ENCODE data around the gene CREB3L2. TPM values are rescaled to one million over a fixed set of nuclear protein-coding genes. Genes with fewer than 3 reads are reported as not detected.

CREB3L2 gene
- total and polyA plus RNA-seq, 2 donors (not counting 1 experiment from before 2014, with no cell fraction given): 39.3 to 63.7 TPM

GRCh38 chr7:137862964-137863363, 138.9 kb downstream of the CREB3L2 start:
- H4K20me1 ChIP-seq (ENCODE audit: control insufficient read depth, extremely low read depth, insufficient read depth, low read length): no peaks in the 10 kb centered on the region
- no peak overlapping the region for H3K4me2 ChIP-seq (ENCODE audit: extremely low read depth, insufficient read depth, low read length)
- H2AFZ ChIP-seq (ENCODE audit: low read length): no peak overlapping the region
- H3K9me3 ChIP-seq (ENCODE audit: control insufficient read depth, insufficient read depth, low read depth, low read length): no peaks in the 10 kb centered on the region
- H3K9ac ChIP-seq (ENCODE audit: insufficient read depth, low read length): no peak overlapping the region
- H3K27me3 ChIP-seq (ENCODE audit: control insufficient read depth, insufficient read depth, low read length): no peaks in the 10 kb centered on the region
- no peak overlapping the region for H3K27ac ChIP-seq (ENCODE audit: insufficient read depth, low read length)
- H3K4me1 ChIP-seq (ENCODE audit: control insufficient read depth, extremely low read depth, insufficient read depth, low read length): no peaks in the 10 kb centered on the region
- no peak for DNase-seq (ENCODE audit: low read depth in 2 of 2)
- peaks cover 16% of the 10 kb centered on the region for H3K36me3 ChIP-seq (ENCODE audit: control insufficient read depth, insufficient read depth, low read length)
- no peak overlapping the region for H3K4me3 ChIP-seq (replicated peaks in 1 of 4; ENCODE audit: control extremely low read depth in 1 of 4, insufficient read depth in 1 of 4, low read depth in 3 of 4, low read length in 4 of 4)
- no peaks in the 10 kb centered on the region for H3K79me2 ChIP-seq (ENCODE audit: control insufficient read depth, insufficient read depth, low read length)
- TF ChIP-seq EZH2 (IDR thresholded peaks at IDR 0.05; ENCODE audit: low read length, missing control alignments) (no peak), CTCF (conservative IDR thresholded peaks at IDR 0.05 in 1 of 2, IDR thresholded peaks at IDR 0.05 in 1 of 2; ENCODE audit: low read depth in 1 of 2, low read length in 2 of 2) (no peak)

GRCh38 chr7:137862358-137862757, 139.5 kb downstream of the CREB3L2 start:
- Histone ChIP-seq H3K36me3 (ENCODE audit: control insufficient read depth, insufficient read depth, low read length) (peaks cover 14% of the 10 kb centered on the region), H3K27me3 (ENCODE audit: control insufficient read depth, insufficient read depth, low read length) (no peaks in the 10 kb centered on the region), H4K20me1 (ENCODE audit: control insufficient read depth, extremely low read depth, insufficient read depth, low read length) (no peaks in the 10 kb centered on the region), H3K27ac (ENCODE audit: insufficient read depth, low read length) (no peak overlapping the region), H2AFZ (ENCODE audit: low read length) (no peak overlapping the region), H3K4me1 (ENCODE audit: control insufficient read depth, extremely low read depth, insufficient read depth, low read length) (no peaks in the 10 kb centered on the region), H3K4me2 (ENCODE audit: extremely low read depth, insufficient read depth, low read length) (no peak overlapping the region), H3K9me3 (ENCODE audit: control insufficient read depth, insufficient read depth, low read depth, low read length) (no peaks in the 10 kb centered on the region), H3K4me3 (replicated peaks in 1 of 4; ENCODE audit: control extremely low read depth in 1 of 4, insufficient read depth in 1 of 4, low read depth in 3 of 4, low read length in 4 of 4) (no peak overlapping the region), H3K79me2 (ENCODE audit: control insufficient read depth, insufficient read depth, low read length) (no peaks in the 10 kb centered on the region), H3K9ac (ENCODE audit: insufficient read depth, low read length) (no peak overlapping the region)
- TF ChIP-seq EZH2 (IDR thresholded peaks at IDR 0.05; ENCODE audit: low read length, missing control alignments) (no peak), CTCF (conservative IDR thresholded peaks at IDR 0.05 in 1 of 2, IDR thresholded peaks at IDR 0.05 in 1 of 2; ENCODE audit: low read depth in 1 of 2, low read length in 2 of 2) (no peak)
- no peak for DNase-seq (ENCODE audit: low read depth in 2 of 2)

- no peak for DNase-seq (ENCODE audit: low read depth in 2 of 2)
- no peaks in the 10 kb centered on the region for H3K79me2 ChIP-seq (ENCODE audit: control insufficient read depth, insufficient read depth, low read length)
- no peak overlapping the region for H3K27ac ChIP-seq (ENCODE audit: insufficient read depth, low read length)
- H3K4me1 ChIP-seq (ENCODE audit: control insufficient read depth, extremely low read depth, insufficient read depth, low read length): no peaks in the 10 kb centered on the region
- H4K20me1 ChIP-seq (ENCODE audit: control insufficient read depth, extremely low read depth, insufficient read depth, low read length): no peaks in the 10 kb centered on the region
- H3K36me3 ChIP-seq (ENCODE audit: control insufficient read depth, insufficient read depth, low read length): peaks cover 10% of the 10 kb centered on the region
- no peaks in the 10 kb centered on the region for H3K9me3 ChIP-seq (ENCODE audit: control insufficient read depth, insufficient read depth, low read depth, low read length)
- TF ChIP-seq EZH2 (IDR thresholded peaks at IDR 0.05; ENCODE audit: low read length, missing control alignments) (no peak), CTCF (conservative IDR thresholded peaks at IDR 0.05 in 1 of 2, IDR thresholded peaks at IDR 0.05 in 1 of 2; ENCODE audit: low read depth in 1 of 2, low read length in 2 of 2) (no peak)
- no peak overlapping the region for H2AFZ ChIP-seq (ENCODE audit: low read length)
- no peak overlapping the region for H3K4me2 ChIP-seq (ENCODE audit: extremely low read depth, insufficient read depth, low read length)
- H3K9ac ChIP-seq (ENCODE audit: insufficient read depth, low read length): no peak overlapping the region
- H3K27me3 ChIP-seq (ENCODE audit: control insufficient read depth, insufficient read depth, low read length): no peaks in the 10 kb centered on the region
- H3K4me3 ChIP-seq (replicated peaks in 1 of 4; ENCODE audit: control extremely low read depth in 1 of 4, insufficient read depth in 1 of 4, low read depth in 3 of 4, low read length in 4 of 4): no peak overlapping the region
Measured at GRCh38 chr7:137860542-137860941, 141.3 kb downstream of the CREB3L2 start.

Data from fibroblast of lung (primary cell).